ENCODE data around the gene BRAF. TPM values are rescaled to one million over a fixed set of nuclear protein-coding genes. Genes with fewer than 3 reads are reported as not detected.
"Not testable (repeated sequence)": the region's sequence is repeated elsewhere in the genome, so short reads cannot be mapped to it uniquely, and the experiment has no call there.

Gene BRAF
- total RNA-seq, 4 donors from 2014 or later: 34.0 to 50.7 (median 36.8) TPM

GRCh38 chr7:140918236-140918635, 6.5 kb downstream of the BRAF start:
- Histone ChIP-seq H3K36me3 (no peaks in the 10 kb centered on the region), H3K4me1 (peaks cover 20 to 67% (median 59%) of the 10 kb centered on the region in 4 donors), H3K27ac (replicated peaks in 1 of 4) (no peak overlapping the region), H3K27me3 (no peaks in the 10 kb centered on the region), H3K4me3 (no peak overlapping the region), H3K9me3 (no peaks in the 10 kb centered on the region)
- WGBS: 96% methylated on average over 6 of the region's 6 CpGs
- intact Hi-C loops (cut with DNase I): no loop called here
- TF ChIP-seq POLR2A (IDR thresholded peaks at IDR 0.05; ENCODE audit: low read depth): no peak
- TF ChIP-seq EP300 (IDR thresholded peaks at IDR 0.05): no peak
- TF ChIP-seq, protein P1, sequence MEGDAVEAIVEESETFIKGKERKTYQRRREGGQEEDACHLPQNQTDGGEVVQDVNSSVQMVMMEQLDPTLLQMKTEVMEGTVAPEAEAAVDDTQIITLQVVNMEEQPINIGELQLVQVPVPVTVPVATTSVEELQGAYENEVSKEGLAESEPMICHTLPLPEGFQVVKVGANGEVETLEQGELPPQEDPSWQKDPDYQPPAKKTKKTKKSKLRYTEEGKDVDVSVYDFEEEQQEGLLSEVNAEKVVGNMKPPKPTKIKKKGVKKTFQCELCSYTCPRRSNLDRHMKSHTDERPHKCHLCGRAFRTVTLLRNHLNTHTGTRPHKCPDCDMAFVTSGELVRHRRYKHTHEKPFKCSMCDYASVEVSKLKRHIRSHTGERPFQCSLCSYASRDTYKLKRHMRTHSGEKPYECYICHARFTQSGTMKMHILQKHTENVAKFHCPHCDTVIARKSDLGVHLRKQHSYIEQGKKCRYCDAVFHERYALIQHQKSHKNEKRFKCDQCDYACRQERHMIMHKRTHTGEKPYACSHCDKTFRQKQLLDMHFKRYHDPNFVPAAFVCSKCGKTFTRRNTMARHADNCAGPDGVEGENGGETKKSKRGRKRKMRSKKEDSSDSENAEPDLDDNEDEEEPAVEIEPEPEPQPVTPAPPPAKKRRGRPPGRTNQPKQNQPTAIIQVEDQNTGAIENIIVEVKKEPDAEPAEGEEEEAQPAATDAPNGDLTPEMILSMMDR (IDR thresholded peaks at IDR 0.05): no peak
- TF ChIP-seq POLR2AphosphoS5 (IDR thresholded peaks at IDR 0.05): no peak
- DNase-seq (ENCODE audit: extremely low spot score): no peak

DNA sequence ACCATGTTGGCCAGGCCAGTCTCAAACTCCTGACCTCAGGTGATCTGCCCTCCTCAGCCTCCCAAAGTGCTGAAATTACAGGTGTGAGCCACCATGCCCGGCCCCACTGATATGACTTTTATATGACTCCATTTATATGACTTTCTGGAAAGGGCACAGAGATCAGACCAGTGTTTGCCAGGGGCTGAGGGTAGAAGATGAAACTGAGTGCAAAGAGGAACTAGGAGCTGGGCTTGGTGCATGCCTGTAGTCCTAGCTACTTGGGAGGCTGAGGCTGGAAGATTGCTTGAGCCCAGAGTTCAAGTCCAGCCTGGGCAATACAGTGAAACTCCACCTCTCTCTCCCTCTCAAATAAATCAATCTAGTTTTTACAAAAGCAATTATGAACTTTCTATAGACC, 7.5 kb downstream of the BRAF start:
- Histone ChIP-seq H3K4me1 (peaks cover 10 to 65% (median 52%) of the 10 kb centered on the region in 4 donors), H3K9me3 (no peaks in the 10 kb centered on the region), H3K27ac (replicated peaks in 1 of 4) (no peak overlapping the region), H3K27me3 (no peaks in the 10 kb centered on the region), H3K36me3 (no peaks in the 10 kb centered on the region), H3K4me3 (no peak overlapping the region)
- TF ChIP-seq POLR2AphosphoS5 (IDR thresholded peaks at IDR 0.05) (no peak), POLR2A (IDR thresholded peaks at IDR 0.05; ENCODE audit: low read depth) (no peak), EP300 (IDR thresholded peaks at IDR 0.05) (no peak)
- TF ChIP-seq, protein P1 (IDR thresholded peaks at IDR 0.05): no peak
- no peak for DNase-seq (ENCODE audit: extremely low spot score)
- WGBS: 100% methylated on average over 1 of the region's 1 CpG
- intact Hi-C loops (cut with DNase I): no loop called here

GRCh38 chr7:140915935-140916555, 8.7 kb downstream of the BRAF start:
- 86% methylated on average over 4 of the region's 4 CpGs for WGBS
- no peaks in the 10 kb centered on the region for H3K27me3 ChIP-seq
- intact Hi-C loops (cut with DNase I): no loop called here
- no peak overlapping the region for H3K4me3 ChIP-seq
- no peaks in the 10 kb centered on the region for H3K36me3 ChIP-seq
- DNase-seq (ENCODE audit: extremely low spot score): no peak
- TF ChIP-seq POLR2AphosphoS5 (IDR thresholded peaks at IDR 0.05): no peak
- TF ChIP-seq POLR2A (IDR thresholded peaks at IDR 0.05; ENCODE audit: low read depth): no peak
- TF ChIP-seq EP300 (IDR thresholded peaks at IDR 0.05): no peak
- TF ChIP-seq, protein P1 (IDR thresholded peaks at IDR 0.05): no peak
- H3K27ac ChIP-seq (replicated peaks in 1 of 4): no peak overlapping the region
- no peaks in the 10 kb centered on the region for H3K9me3 ChIP-seq
- peaks cover 3 to 65% (median 48%) of the 10 kb centered on the region in 4 donors for H3K4me1 ChIP-seq

GRCh38 chr7:140914083-140914482, 10.6 kb downstream of the BRAF start:
- no peak for DNase-seq (ENCODE audit: extremely low spot score)
- no peak overlapping the region for H3K4me3 ChIP-seq
- no peak for TF ChIP-seq EP300 (IDR thresholded peaks at IDR 0.05)
- TF ChIP-seq POLR2A (IDR thresholded peaks at IDR 0.05; ENCODE audit: low read depth): no peak
- no peak for TF ChIP-seq POLR2AphosphoS5 (IDR thresholded peaks at IDR 0.05)
- TF ChIP-seq, protein P1 (IDR thresholded peaks at IDR 0.05): no peak
- peaks cover 3 to 65% (median 43%) of the 10 kb centered on the region in 4 donors for H3K4me1 ChIP-seq
- no peaks in the 10 kb centered on the region for H3K27me3 ChIP-seq
- no peak overlapping the region for H3K27ac ChIP-seq (replicated peaks in 1 of 4)
- no peaks in the 10 kb centered on the region for H3K36me3 ChIP-seq
- intact Hi-C loops (cut with DNase I): no loop called here
- no peaks in the 10 kb centered on the region for H3K9me3 ChIP-seq

DNA sequence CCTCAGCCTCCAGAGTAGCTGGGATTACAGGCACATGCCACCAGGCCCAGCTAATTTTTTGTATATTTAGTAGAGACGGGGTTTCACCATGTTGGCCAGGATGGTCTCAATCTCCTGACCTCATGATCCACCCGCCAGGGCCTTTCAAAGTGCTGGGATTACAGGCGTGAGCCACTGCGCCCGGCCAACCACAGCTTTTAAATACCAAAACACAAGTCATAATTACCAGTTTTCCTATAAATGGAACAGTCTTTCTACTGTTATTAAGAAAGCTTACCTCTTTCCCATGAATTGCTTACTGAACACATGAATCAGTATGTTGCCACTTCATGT, 11.2 kb downstream of the BRAF start:
- H3K4me3 ChIP-seq; H3K36me3 ChIP-seq; intact Hi-C loops (cut with DNase I); H3K27me3 ChIP-seq; H3K27ac ChIP-seq (replicated peaks in 1 of 4); H3K9me3 ChIP-seq; DNase-seq (ENCODE audit: extremely low spot score): not testable (repeated sequence)
- peaks cover 3 to 66% (median 43%) of the 10 kb centered on the region in 4 donors for H3K4me1 ChIP-seq
- 93% methylated on average over 5 of the region's 5 CpGs for WGBS
